ENCODE measurements around the gene OSBPL10. TPM values are rescaled to one million over a fixed set of nuclear protein-coding genes. Genes with fewer than 3 reads are reported as not detected.
"Not testable (repeated sequence)": the region's sequence is repeated elsewhere in the genome, so short reads cannot be mapped to it uniquely, and the experiment has no call there.

OSBPL10 gene, protein sequence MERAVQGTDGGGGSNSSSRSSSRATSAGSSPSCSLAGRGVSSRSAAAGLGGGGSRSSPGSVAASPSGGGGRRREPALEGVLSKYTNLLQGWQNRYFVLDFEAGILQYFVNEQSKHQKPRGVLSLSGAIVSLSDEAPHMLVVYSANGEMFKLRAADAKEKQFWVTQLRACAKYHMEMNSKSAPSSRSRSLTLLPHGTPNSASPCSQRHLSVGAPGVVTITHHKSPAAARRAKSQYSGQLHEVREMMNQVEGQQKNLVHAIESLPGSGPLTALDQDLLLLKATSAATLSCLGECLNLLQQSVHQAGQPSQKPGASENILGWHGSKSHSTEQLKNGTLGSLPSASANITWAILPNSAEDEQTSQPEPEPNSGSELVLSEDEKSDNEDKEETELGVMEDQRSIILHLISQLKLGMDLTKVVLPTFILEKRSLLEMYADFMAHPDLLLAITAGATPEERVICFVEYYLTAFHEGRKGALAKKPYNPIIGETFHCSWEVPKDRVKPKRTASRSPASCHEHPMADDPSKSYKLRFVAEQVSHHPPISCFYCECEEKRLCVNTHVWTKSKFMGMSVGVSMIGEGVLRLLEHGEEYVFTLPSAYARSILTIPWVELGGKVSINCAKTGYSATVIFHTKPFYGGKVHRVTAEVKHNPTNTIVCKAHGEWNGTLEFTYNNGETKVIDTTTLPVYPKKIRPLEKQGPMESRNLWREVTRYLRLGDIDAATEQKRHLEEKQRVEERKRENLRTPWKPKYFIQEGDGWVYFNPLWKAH
- 7.6 TPM for total RNA-seq

DNA sequence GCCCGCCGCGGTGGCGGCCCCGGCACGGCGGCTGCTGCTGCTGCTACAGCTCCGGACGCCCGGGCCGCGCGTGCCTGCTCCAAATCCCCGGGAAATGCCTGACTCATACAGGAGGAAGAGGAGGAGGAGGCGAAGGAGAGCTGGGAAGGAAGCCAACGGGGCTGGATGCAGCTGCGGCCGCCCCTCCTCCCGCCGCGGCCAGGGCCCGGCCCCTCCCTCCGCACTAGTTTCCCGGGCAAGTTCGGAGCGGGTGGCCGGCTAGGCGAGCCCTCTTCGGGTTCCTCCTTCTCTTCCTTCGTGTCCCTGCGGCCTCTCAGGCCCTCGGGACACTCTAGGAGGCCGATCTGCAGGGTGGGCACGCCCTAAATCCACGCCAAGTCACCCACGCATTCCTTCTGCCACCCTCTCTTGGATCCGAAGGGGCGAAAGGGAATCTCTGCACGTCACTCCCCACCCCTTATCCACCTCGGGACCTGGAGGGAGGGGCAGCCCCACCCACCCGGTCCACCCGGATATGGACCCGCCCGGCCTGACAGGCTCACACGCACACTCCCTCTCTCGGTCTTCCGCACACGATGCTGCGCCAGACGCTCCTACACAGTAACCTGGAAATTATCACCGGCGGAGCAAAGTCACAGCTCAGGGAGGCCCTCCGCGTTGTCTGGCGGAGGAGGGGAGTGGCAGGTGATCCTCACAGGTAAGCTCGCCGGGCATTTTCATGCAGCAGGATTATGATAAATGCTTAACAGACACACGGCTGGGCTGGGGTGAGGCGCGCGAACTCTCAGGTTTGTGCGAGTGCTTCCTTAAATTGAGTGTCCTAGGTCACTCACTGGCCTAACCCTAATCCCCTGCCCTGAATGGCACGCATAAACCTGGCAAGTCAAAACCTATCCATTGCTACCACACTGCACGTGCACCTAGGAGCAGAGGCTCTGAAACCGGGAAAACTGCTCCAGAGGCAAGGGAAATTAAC is at the start of gene OSBPL10, which contains the start of gene ZNF860:
OSBPL10 (minus strand) TSS at position 57 of the 976 bp plus-strand sequence. CDS start 83 bp downstream, outside the sequence.
ZNF860 (plus strand) TSS at position 545 of the 976 bp plus-strand sequence. CDS start 7,330 bp downstream, outside the sequence.
- H3K9me3 ChIP-seq (ENCODE audit: low read depth, low read length), result no peaks in the 10 kb centered on the region
- peaks cover 56% of the 10 kb centered on the region for H3K27me3 ChIP-seq (ENCODE audit: insufficient read depth, low read length)
- peaks cover 30% of the 10 kb centered on the region for H3K4me1 ChIP-seq (ENCODE audit: insufficient read depth, low read length)
- H3K4me3 ChIP-seq (ENCODE audit: low read length), result peak within 1 kb of the TSS; percentile 44

DNA sequence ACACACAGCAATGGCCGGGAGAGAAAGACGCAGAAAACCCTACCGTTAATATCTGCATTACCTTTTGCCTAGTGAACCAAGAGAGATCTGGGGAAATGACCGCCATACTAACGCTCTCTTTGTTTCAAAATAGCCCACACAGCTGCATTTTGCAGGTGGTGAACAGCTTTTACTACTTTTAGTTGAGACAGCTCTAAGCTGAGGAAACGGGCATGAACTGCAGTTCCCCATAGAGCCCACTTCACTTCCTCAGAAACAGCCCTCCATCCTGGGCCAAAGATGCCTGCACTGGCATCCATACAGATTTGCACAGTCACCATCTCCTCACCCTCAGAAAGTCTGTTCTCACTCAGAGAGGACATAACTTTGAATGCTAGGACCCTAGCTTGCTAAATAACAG is 45.5 kb upstream of the OSBPL10 start:
- no peaks in the 10 kb centered on the region for H3K9me3 ChIP-seq (ENCODE audit: low read depth, low read length)
- H3K27me3 ChIP-seq (ENCODE audit: insufficient read depth, low read length), result no peaks in the 10 kb centered on the region
- H3K4me3 ChIP-seq (ENCODE audit: low read length), result no peak overlapping the region
- H3K4me1 ChIP-seq (ENCODE audit: insufficient read depth, low read length), result peaks cover 4% of the 10 kb centered on the region

DNA sequence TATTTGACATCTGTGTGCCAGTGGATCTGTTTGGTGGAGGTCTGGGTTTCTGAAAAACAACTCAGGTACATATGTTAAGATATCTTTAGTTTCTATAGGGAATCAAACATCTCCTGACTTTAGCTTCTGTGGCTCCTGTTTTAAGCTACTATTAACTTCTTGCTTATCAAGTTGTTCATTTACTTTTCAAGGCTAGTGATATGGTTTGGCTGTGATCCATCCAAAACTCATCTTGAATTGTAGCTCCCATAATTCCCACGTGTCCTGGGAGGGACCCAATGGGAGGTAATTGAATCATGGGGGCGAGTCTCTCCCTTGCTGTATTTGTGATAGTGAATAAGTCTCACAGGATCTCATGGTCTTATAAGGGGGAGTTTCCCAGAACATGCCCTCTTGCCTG is 41.9 kb upstream of the OSBPL10 start:
- Histone ChIP-seq H3K4me3 (ENCODE audit: low read length) (no peak overlapping the region), H3K27me3 (ENCODE audit: insufficient read depth, low read length) (no peaks in the 10 kb centered on the region), H3K4me1 (ENCODE audit: insufficient read depth, low read length) (peaks cover 4% of the 10 kb centered on the region), H3K9me3 (ENCODE audit: low read depth, low read length) (no peaks in the 10 kb centered on the region)

DNA sequence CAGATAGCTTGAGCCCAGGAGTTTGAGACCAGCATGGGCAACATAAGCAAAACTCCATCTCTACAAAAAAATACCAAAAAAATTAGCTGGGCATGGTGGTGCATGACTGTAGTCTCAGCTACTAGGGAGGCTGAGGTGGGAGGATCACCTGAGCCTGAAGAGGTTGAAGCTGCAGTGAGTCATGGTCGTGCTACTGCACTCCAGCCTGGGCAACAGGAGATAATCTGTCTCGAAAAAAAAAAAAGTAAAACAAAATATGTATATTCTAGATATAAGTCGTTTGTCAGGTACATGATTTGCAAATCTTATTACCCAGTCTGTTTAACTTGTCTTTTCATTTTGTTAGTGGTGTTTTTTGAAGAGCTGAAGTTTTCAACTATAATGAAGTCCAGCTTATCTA is 40.7 kb upstream of the OSBPL10 start:
- H3K4me1 ChIP-seq (ENCODE audit: insufficient read depth, low read length), result peaks cover 4% of the 10 kb centered on the region

DNA sequence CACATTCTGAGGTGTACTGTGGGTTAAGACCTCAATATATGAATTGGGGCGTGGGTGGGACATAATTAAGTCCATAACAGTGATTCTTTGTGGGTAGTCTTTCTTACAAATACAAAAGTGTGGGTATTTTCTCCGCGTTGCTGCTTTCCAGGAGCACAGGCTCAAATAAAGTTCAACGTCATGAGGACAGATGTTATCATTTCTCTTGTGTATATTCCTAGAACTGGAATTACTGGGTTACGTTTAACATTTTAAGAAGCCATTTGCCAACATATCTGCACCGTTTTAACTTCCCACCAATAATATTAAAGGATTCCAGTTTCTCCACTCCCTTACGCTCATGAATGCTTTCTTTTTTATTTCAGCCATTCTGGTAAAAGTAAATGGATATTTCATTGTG is 40.1 kb upstream of the OSBPL10 start:
- no peaks in the 10 kb centered on the region for H3K4me1 ChIP-seq (ENCODE audit: insufficient read depth, low read length)
- no peaks in the 10 kb centered on the region for H3K9me3 ChIP-seq (ENCODE audit: low read depth, low read length)
- H3K4me3 ChIP-seq (ENCODE audit: low read length), result no peak overlapping the region
- no peaks in the 10 kb centered on the region for H3K27me3 ChIP-seq (ENCODE audit: insufficient read depth, low read length)

More for the DNA sequence above, 40.7 kb upstream of the OSBPL10 start:
- H3K9me3 ChIP-seq (ENCODE audit: low read depth, low read length), result no peaks in the 10 kb centered on the region
- no peak overlapping the region for H3K4me3 ChIP-seq (ENCODE audit: low read length)
- no peaks in the 10 kb centered on the region for H3K27me3 ChIP-seq (ENCODE audit: insufficient read depth, low read length)

DNA sequence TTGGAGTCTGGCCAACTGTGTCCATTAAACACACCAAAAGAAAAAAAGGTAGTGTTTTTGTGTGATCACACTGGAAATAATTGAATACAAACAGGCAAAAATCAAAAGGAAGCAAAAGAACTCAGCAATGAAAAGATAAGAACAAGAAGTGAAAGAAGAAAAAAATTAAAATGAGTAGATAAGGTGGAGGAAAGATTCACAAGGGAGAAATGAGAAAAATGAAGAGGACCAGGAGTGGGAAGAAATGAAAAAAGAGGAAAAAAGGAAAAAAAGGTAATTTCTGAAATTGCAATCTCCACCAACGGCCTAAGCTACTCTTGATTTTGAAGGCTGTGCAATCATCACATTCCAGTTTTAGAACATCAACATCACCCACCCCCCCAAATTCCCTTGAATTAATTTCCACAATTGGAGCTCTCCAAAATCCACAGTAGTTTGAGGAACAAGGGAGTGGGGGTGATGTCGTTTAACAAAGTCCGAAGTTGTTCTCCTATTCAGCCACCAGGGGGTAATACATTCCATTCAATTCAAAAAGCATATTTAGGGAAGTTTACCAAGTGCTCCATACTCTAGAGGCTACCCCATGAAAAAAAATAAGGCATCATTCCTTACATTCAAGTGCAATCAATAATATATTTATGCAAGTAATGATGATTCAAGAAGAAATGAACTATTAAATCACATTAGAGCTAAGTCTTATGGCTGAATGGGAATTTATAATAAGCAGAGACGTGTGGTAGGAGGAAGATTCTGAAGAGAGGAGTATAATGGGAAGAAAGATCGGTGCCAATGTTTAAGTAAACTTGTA is 37.9 kb upstream of the OSBPL10 start:
- Histone ChIP-seq H3K9me3 (ENCODE audit: low read depth, low read length) (no peaks in the 10 kb centered on the region), H3K4me3 (ENCODE audit: low read length) (no peak overlapping the region), H3K27me3 (ENCODE audit: insufficient read depth, low read length) (no peaks in the 10 kb centered on the region), H3K4me1 (ENCODE audit: insufficient read depth, low read length) (no peaks in the 10 kb centered on the region)

DNA sequence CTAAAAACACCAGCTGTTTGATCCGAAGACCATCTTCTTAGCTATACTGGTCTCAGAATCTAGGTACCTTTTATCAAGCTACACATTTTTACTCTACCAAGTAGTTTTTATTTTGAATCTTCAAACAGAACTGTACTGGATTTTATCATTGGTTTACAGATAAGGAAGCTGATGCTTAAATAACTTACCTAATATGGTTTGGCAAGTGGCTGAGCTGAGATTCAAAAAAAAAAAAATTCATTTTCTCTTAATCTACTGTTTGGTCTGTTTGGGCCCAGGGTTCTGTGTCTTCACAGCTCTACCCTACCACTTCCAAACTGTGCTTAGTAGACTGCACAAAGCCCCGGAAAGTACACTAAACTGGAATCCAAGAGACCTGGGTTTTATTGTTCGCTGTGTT is 36.2 kb upstream of the OSBPL10 start:
- Histone ChIP-seq H3K4me1 (ENCODE audit: insufficient read depth, low read length) (no peaks in the 10 kb centered on the region), H3K9me3 (ENCODE audit: low read depth, low read length) (no peaks in the 10 kb centered on the region), H3K27me3 (ENCODE audit: insufficient read depth, low read length) (no peaks in the 10 kb centered on the region), H3K4me3 (ENCODE audit: low read length) (no peak overlapping the region)

DNA sequence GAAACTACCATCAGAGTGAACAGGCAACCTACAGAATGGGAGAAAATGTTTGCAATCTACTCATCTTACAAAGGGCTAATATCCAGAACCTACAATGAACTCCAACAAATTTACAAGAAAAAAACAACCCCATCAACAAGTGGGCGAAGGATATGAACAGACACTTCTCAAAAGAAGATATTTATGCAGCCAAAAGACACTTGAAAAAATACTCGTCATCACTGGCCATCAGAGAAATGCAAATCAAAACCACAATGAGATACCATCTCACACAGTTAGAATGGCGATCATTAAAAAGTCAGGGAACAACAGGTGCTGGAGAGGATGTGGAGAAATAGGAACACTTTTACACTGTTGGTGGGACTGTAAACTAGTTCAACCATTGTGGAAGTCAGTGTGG is 34.6 kb upstream of the OSBPL10 start:
- not testable (repeated sequence) for H3K4me1 ChIP-seq (ENCODE audit: insufficient read depth, low read length); H3K27me3 ChIP-seq (ENCODE audit: insufficient read depth, low read length); H3K4me3 ChIP-seq (ENCODE audit: low read length); H3K9me3 ChIP-seq (ENCODE audit: low read depth, low read length)

DNA sequence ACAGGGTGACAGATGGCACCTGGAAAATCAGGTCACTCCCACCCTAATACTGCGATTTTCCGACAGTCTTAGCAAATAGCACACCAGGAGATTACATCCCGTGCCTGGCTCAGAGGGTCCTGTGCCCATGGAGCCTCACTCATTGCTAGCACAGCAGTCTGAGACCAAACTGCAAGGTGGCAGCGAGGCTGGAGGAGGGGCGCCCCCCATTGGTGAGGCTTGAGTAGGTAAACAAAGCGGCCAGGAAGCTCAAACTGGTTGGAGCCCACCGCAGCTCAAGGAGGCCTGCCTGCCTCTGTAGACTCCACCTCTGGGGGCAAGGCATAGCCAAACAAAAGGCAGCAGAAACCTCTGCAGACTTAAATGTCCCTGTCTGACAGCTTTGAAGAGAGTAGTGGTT is 29.6 kb upstream of the OSBPL10 start:
- H3K4me1 ChIP-seq (ENCODE audit: insufficient read depth, low read length); H3K9me3 ChIP-seq (ENCODE audit: low read depth, low read length); H3K4me3 ChIP-seq (ENCODE audit: low read length); H3K27me3 ChIP-seq (ENCODE audit: insufficient read depth, low read length): not testable (repeated sequence)

DNA sequence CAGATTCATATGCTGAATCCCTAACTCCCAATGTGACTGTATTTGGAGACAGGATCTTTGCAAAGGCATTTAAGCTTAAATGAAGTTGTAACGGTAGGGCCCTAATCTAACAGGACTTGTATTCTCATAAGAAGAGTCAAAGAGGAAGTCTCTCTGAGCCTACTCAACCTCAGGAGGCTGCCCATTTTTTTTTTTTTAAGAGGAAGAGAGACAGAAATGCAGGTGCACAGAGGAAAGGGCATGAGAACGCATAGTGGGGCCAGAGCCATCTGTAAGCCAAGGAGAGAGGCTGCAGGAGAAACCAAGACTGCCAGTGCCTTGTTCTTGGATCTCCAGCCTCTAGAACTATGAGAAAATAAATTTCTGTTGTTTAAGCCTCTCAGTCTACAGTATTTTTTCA is 28.9 kb upstream of the OSBPL10 start:
- Histone ChIP-seq H3K4me1 (ENCODE audit: insufficient read depth, low read length) (peaks cover 3% of the 10 kb centered on the region), H3K4me3 (ENCODE audit: low read length) (no peak overlapping the region), H3K27me3 (ENCODE audit: insufficient read depth, low read length) (no peaks in the 10 kb centered on the region), H3K9me3 (ENCODE audit: low read depth, low read length) (no peaks in the 10 kb centered on the region)

DNA sequence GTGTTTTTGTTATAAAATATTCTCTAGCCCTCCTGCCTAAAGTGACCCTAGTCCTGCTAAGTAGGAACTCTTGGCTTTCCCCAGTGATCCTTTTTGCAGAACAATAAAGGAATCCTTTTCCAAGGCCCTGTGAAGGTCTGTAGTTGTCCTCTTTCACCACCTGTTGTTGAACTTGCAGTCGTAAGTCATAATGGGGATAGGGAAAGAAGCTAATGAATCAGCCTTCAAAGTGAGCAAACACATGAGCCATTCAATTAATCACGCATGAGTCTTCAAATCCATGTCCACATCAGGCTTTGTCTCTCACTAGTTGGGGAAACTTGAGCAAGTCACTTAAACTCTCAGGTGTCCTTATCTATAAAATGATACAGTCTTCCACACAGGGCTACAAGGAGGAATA is 28.0 kb upstream of the OSBPL10 start:
- Histone ChIP-seq H3K4me3 (ENCODE audit: low read length) (no peak overlapping the region), H3K9me3 (ENCODE audit: low read depth, low read length) (no peaks in the 10 kb centered on the region), H3K4me1 (ENCODE audit: insufficient read depth, low read length) (peaks cover 3% of the 10 kb centered on the region), H3K27me3 (ENCODE audit: insufficient read depth, low read length) (no peaks in the 10 kb centered on the region)

DNA sequence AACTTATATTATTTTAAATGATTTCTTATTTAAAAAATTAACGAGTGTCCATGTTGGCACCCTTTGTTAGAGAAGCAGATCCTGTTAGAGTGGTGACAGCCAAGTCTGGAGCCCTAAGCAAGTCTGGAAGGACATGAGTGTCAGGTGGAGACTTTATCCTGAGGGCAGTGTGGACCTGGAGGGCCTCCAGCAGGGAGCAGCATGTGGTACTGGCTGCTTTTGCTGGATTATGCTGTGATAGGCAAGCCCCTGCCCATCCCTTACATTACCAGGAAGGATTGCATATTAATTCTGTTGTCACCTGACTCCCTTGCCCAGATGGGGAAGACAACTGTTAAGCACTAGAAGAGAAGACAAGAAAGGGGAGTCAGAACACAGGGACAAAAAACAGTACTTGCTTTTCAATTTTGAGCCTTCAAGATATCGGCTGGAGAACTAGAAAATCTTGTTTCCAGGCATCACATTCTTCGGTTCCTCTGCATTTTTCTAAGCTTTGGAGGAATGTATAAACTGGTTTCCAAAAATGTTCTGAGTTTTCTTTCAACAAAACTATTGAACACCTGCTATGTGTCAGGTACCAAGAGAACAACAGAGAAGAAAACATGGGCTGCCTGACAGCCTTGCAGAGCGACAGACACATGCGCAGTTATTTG is 23.2 kb upstream of the OSBPL10 start:
- no peak overlapping the region for H3K4me3 ChIP-seq (ENCODE audit: low read length)
- no peaks in the 10 kb centered on the region for H3K9me3 ChIP-seq (ENCODE audit: low read depth, low read length)
- no peaks in the 10 kb centered on the region for H3K27me3 ChIP-seq (ENCODE audit: insufficient read depth, low read length)
- H3K4me1 ChIP-seq (ENCODE audit: insufficient read depth, low read length), result peaks cover 5% of the 10 kb centered on the region

DNA sequence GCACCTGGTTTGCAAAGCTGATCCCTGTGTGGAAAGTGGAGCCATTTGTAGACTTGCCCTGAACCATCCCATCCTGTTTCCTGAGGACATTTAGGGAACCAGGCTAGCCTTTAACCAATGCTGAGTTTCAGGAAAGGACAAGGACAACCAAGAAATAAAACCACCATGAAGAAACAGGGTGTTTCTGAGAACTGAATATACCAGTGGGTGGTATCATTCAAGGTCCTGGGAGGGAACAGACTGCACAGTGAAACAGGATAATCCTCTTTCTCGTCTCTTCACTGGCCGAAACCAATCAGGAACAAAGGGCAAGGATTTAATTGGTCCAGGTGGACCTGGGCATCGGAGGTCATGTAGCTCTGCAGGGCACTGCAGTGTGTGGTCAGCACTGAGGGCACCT is 22.3 kb upstream of the OSBPL10 start:
- Histone ChIP-seq H3K9me3 (ENCODE audit: low read depth, low read length) (no peaks in the 10 kb centered on the region), H3K4me1 (ENCODE audit: insufficient read depth, low read length) (peaks cover 5% of the 10 kb centered on the region), H3K27me3 (ENCODE audit: insufficient read depth, low read length) (no peaks in the 10 kb centered on the region), H3K4me3 (ENCODE audit: low read length) (no peak overlapping the region)
